Transverse colon (tissue), 3 donors: ENCODE results near the gene TBC1D21.

Source experiments
- CTCF ChIP-seq, 5 experiments: fragments of 200-600 bp in 3 of 5; fragments of 450-650 bp in 2 of 5; sonication (generic) in 3 of 5; IDR thresholded peaks; 1 replicate in 2 of 5; 2 replicates in 3 of 5; pipeline ENCODE4 v1.5.1; 2016 to 2017; ENCODE audit warnings: antibody characterized with exemption in 5 of 5, inconsistent platforms in 3 of 5, mild to moderate bottlenecking in 2 of 5, moderate library complexity in 1 of 5
- POLR2A ChIP-seq: fragments of 450-650 bp; IDR thresholded peaks from one replicate; pipeline ENCODE4 v1.6.1; 2016; ENCODE audit warnings: antibody characterized with exemption, mild to moderate bottlenecking, moderate library complexity

GRCh38 chr15:73826711-73827251, 46.6 kb upstream of the TBC1D21 start:
- TF ChIP-seq POLR2A (no peak), CTCF (IDR thresholded peaks at IDR 0.05) (no peak)
